ENCODE results near the gene ANK3.

ANK3 gene

DNA sequence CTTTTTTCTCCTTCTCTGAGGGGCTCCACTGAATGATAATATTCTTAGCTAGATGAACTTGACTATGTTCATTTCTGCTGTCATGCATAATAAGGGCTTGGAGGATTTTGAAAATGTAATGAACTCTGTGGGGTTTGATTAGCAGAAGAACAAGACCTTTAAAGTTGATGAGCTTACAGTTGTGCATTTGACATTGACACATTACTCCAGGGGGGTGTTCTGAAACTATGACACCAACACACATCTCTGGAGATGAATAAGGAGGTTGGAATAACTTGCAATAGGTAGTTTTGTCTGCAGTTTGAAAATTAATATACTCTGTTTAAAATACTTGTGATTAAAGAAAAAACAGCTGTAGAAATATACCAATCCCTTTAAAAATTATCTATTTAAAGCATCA is 80.3 kb downstream of the ANK3 start:
- CTCF ChIA-PET = no interaction called here
- H3K27ac ChIP-seq = no peak overlapping the region
- POLR2A ChIA-PET (ENCODE audit: low non-redundant PET) = no interaction called here
- no peak for DNase-seq (ENCODE audit: low spot score)
- TF ChIP-seq, protein P1, sequence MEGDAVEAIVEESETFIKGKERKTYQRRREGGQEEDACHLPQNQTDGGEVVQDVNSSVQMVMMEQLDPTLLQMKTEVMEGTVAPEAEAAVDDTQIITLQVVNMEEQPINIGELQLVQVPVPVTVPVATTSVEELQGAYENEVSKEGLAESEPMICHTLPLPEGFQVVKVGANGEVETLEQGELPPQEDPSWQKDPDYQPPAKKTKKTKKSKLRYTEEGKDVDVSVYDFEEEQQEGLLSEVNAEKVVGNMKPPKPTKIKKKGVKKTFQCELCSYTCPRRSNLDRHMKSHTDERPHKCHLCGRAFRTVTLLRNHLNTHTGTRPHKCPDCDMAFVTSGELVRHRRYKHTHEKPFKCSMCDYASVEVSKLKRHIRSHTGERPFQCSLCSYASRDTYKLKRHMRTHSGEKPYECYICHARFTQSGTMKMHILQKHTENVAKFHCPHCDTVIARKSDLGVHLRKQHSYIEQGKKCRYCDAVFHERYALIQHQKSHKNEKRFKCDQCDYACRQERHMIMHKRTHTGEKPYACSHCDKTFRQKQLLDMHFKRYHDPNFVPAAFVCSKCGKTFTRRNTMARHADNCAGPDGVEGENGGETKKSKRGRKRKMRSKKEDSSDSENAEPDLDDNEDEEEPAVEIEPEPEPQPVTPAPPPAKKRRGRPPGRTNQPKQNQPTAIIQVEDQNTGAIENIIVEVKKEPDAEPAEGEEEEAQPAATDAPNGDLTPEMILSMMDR (conservative IDR thresholded peaks at IDR 0.05; ENCODE audit: low read depth) = no peak

- H3K27ac ChIP-seq = no peak overlapping the region
- DNase-seq (ENCODE audit: low spot score) = no peak
- TF ChIP-seq, protein P1 (conservative IDR thresholded peaks at IDR 0.05; ENCODE audit: low read depth) = no peak
- ChIA-PET CTCF (no interaction called here), POLR2A (ENCODE audit: low non-redundant PET) (no interaction called here)
Observed at GRCh38 chr10:60305380-60305892, 84.2 kb downstream of the ANK3 start.

DNA sequence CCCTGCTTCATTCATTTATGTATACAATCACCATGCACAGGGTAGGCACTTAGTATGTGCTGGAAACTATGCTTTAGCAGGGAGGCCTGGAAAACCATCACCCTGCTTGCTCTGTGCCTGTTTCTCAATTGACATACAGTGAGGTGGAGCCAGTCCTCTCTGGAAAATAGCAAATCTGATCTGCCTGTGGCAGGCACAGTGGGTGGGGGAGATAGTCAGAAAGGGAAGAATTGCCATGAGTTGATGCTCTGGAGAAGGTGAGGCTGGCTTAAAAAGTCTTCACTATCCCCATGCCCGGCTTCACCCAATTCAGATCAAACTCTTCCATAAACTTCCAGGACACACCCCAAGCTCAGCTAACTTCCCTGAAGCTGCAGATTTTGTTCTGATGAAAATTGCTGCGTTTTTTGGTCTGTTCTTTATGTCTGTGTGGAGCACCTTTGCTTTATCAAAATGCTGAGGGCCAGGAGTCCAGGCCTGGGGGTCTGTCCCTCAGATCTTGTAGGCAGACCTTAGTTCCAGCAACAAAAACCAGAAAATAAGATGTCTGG is 84.8 kb downstream of the ANK3 start:
- TF ChIP-seq, protein P1 (conservative IDR thresholded peaks at IDR 0.05; ENCODE audit: low read depth) = no peak
- ChIA-PET POLR2A (ENCODE audit: low non-redundant PET) (no interaction called here), CTCF (no interaction called here)
- no peak for DNase-seq (ENCODE audit: low spot score)
- no peak overlapping the region for H3K27ac ChIP-seq

GRCh38 chr10:60303778-60304177 is 85.9 kb downstream of the ANK3 start:
- TF ChIP-seq, protein P1 (conservative IDR thresholded peaks at IDR 0.05; ENCODE audit: low read depth) = no peak
- POLR2A ChIA-PET (ENCODE audit: low non-redundant PET) = no interaction called here
- no peak overlapping the region for H3K27ac ChIP-seq
- no peak for DNase-seq (ENCODE audit: low spot score)
- CTCF ChIA-PET = no interaction called here

GRCh38 chr10:60299961-60300883 is 89.5 kb downstream of the ANK3 start:
- CTCF ChIA-PET = interaction anchor here (0.6 to 0.7 kb wide), 2 partner anchors 19 to 139 kb away, joined by 3 read pairs; no protein-coding TSS in a partner anchor

GRCh38 chr10:60299390-60299778 is 90.3 kb downstream of the ANK3 start:
- POLR2A ChIA-PET (ENCODE audit: low non-redundant PET) = interaction anchor here (0.6 kb wide), 1 partner anchor 9 kb away, joined by 4 read pairs; no protein-coding TSS in a partner anchor
- TF ChIP-seq, protein P1 (conservative IDR thresholded peaks at IDR 0.05; ENCODE audit: low read depth) = no peak
- DNase-seq (ENCODE audit: low spot score) = no peak
- no peak overlapping the region for H3K27ac ChIP-seq
- CTCF ChIA-PET = no interaction called here

More at GRCh38 chr10:60299961-60300883, 89.5 kb downstream of the ANK3 start:
- no peak overlapping the region for H3K27ac ChIP-seq
- TF ChIP-seq, protein P1 (conservative IDR thresholded peaks at IDR 0.05; ENCODE audit: low read depth) = no peak
- no peak for DNase-seq (ENCODE audit: low spot score)
- POLR2A ChIA-PET (ENCODE audit: low non-redundant PET) = no interaction called here

Data from RWPE1 (cell line).